NCI-H446 treated with DMSO at 0.1 percent for 48 hours (cell line): ENCODE measurements around the gene PPP1R1A.

ENCODE experiments used
- DNase-seq: peaks from one replicate; lab custom pipeline; 2025; lab: John Stamatoyannopoulos, UW

Gene PPP1R1A

DNA sequence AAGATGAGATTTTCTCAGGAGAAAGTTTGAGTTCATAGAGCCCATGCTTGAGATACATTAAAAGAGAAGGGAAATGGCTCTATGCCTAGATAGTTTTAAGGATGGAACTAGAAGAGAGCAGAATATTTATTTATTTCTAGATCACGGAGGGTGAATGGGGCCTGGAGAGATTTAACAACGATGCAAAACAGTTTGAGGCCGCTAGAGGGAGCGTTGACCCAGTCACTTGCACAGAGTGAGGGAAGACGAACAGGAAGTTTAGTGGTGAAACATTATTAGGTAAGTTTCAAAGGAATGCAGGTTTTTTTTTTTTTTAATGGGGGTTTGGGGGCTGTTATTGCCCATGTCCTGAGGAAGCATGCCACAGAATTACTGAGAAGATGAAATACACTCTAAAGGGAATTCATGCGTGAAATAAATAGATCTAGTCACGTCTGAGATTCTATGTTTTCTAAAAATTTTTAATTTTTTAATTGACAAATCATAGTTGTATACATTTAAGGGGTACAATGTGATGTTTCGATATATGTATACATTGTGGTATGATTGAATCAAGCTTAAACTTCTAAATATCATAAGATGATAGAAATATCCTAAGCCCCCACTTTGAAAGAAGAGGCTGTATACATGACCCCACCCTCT lies 14.8 kb upstream of the PPP1R1A start:
- DNase-seq: no peak

DNA sequence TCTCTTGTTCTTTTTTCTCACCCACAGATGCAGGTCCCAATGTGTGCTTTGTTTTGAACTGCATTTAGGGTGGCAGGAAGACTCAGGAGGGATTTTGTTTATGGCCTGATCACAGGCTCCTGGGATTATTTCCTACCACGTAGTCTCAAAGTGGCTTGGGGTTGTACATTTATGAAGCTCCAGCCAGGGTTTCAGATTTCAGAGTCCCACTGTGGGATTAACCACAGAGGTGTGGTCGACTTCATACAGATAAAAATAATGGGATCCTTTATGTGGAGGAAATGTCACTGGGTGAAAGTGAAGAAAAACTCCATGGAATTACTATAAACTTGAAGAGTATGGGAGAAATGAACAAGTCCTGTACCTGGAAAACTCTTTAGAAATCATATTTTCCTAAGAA lies 14.2 kb upstream of the PPP1R1A start:
- no peak for DNase-seq

DNA sequence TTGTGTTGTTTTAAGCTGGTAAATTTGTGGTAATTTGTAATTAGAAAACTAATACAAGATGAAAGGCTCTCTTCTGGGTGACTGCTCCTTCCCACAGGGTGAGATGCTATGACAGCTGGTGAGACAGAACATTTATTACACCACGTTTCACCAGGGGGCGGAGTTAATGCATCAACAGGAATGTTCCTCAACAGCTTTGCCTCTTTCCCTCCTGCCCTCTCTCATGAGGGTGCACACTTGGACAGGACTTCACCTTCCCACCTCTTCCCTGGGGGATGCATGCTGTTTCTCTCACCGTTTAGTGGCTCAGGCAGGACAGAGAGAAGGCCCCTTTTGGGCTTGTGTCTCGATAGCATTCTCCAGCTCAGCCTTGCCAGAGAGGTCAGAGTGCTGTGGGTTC lies 13.4 kb upstream of the PPP1R1A start:
- DNase-seq: no peak

DNA sequence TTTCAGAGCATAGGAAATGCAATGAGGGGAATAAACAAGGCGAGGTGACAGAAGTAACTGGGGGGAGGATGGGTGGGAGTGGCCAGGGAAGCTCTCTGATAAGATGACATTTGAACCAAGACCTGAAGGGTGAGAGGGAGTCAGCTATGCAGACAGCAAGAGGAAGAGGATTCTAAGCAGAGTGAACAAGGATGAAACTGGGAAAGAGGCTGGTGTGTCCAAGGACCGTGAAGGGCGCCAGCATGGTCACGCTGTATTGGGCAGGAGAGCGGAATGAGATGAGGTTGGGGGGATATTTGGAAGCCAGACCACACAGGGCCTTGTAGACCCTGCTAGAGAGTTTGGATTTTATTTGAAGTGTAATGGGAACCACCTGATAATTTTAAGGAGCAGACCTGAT lies 10.5 kb upstream of the PPP1R1A start:
- DNase-seq: no peak

DNA sequence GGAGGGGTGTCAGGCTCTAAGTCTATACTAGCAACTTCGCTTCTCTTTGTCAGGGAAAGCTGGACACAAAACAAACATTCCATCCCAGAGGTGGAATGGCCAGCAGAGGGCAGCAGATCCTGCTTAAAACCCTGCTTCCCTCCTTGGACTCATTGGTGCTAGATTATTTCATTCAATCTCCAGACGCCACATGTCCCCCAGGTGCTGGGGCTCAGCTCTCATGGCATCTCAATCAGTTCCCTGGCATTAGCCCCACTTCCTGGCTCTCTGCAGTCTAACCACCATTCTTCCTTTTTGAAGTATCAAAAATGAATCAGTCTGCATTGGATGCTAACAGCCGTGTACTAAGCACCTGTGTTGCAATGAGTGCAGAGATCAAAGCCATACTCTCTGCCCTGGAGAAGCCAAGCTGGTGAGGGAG lies 8.1 kb upstream of the PPP1R1A start:
- DNase-seq: no peak

DNA sequence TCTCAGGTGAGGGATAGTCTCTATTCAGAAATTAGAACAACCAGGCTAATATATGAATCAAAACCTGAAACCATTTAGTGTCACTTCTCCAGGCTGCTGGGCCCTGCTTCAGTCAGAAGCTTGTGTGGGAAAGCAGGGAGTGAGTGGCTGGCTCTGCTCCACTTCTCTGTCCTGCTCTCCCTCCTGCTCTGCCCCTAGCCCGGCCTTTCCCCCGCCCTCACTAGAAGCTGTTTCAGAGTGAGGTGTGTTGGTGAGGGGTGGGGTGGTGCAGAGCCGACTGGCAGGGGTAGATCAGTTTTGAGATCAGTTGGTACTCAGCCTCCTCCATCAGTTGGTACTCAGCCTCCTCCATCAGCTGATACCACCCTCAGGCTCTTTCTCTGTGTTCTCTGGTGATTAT lies 7.0 kb upstream of the PPP1R1A start:
- no peak for DNase-seq

DNA sequence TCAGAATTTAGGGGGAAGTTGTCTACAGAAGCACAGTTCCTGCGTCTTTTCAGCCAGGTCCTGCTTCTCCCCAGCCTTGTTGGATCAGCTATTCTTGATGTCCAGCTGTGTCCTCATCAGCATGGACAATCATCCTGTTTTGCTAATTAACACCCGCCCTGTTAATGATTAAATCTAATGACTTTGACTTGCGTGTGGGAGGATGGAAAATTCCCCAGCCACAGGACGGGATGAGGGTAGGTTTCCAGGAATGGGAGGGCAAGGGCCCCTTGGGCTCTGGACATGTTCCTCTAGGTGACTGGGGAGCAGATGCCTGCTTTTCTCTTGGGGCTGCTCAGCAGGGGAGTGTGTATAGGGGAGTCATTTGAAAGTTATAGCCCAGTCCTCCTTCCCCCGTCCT lies 5.3 kb upstream of the PPP1R1A start:
- no peak for DNase-seq

- DNase-seq: no peak
These were observed 4.7 kb upstream of the PPP1R1A start for GRCh38 chr12:54593135-54593534.

DNA sequence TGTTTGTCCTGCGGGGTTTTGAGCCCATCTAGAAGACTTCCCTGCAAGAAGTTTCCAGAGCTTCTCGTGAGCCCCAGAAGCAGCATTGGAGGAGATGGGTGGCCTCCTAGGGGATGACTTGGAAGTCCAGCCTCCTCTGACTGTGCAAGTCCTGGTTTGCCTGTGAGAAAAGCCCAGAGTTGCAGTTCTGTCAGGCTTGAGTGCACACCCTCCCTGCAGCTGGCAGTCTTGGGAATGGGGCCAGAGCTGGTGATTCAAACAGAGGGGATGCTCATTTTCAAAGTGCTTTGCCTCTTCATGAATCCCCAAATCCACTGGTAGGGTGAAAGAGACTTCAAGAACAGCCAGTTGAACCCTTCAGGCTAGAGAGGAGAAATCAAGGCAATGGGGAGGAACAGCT lies 3.9 kb upstream of the PPP1R1A start:
- no peak for DNase-seq

DNA sequence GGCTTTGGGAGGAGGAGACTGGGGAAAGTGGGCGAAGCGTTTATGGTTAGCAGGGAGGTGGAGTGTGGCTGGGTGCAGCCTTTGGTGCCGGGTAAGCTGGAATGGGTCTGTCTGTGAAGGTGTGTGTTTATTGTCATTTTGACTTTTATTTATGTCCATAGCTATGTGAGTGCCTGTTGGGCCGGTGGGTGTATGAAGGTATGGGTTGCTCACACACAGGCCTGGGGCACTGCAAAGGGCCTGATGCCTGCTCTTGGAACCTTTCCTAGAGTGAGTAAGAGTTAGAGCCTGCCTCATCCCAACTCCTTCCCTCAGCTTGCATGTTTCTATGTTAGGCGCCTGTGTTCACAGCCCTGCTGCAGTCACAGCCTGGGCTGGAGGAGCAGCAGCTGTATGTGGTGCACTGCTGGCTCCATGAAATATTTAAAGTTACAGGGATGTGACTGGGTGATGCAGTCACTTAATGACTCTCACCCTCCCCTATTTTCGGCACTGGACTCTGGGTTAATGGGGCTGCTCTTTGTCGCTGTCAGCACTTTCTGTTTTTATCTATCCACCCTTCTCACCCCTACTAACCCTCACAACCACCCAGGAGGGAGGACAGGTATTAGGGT lies 2.6 kb upstream of the PPP1R1A start:
- no peak for DNase-seq

- no peak for DNase-seq
These were observed 1.5 kb upstream of the PPP1R1A start for GRCh38 chr12:54589964-54590363.

GRCh38 chr12:54588890-54589267 lies 420 bp upstream of the PPP1R1A start:
- DNase-seq: no peak

- DNase-seq: no peak
These were observed 1.1 kb downstream of the PPP1R1A start for GRCh38 chr12:54587315-54587873.

DNA sequence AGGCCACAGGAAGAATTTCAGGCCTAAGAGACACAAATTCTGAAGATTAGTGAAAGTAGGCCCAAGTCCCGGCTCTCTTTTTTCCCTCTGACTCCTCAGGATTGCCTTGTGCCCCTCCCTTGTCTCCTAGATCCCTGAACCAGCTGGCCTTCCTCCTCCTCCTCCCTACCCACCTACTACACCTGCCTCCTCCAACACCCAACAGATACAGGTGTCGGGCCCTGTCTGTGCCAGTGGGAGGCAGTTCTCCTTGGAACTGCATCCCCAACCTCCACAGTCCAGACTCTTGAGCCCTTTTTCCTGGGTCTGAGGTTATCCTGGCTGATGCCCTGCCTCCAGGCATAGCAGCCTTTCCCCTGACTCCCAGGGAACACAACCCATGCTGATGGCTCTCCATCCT lies 1.8 kb downstream of the PPP1R1A start:
- no peak for DNase-seq

DNA sequence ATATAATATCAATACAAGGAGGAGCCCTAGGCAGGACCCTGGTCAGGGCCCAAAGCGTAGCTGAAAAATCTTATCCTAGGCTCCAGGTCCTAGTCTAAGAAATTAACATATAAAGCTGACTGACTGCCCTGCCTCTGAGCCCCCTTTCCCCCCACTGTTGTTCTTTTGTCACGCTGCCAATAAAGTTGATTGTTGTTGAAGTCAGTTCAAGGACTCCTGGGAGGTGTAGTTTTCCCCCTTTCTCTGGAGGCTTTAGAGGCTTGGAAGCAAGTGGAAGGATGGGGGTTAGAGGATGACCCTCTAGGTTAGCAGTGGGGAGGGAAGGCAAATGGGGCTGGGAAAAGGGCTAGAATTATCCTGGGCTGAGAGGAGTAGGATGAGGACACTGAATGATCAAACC lies 3.2 kb downstream of the PPP1R1A start:
- no peak for DNase-seq

GRCh38 chr12:54584128-54584527 lies 4.3 kb downstream of the PPP1R1A start:
- DNase-seq: no peak

DNA sequence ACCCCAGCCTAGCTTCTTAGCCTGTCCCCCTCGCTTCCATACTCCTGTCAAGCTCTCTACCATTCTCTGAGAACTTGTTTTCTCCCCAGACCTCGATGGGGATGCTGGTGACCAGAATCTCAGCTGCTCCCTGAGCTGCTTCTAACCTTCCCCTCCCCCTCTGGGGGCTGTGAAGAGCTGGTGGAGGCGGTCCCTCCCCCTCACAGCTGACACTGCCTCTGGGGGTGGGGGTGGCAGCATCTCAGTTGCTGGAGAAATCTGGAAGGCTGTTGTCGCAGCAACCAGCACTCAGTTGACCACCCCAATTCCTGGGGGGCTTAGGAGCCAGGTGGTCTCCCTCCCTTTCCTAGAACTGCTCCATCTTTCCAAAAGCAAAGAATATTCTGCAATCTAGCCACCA lies 4.7 kb downstream of the PPP1R1A start:
- DNase-seq: no peak

DNA sequence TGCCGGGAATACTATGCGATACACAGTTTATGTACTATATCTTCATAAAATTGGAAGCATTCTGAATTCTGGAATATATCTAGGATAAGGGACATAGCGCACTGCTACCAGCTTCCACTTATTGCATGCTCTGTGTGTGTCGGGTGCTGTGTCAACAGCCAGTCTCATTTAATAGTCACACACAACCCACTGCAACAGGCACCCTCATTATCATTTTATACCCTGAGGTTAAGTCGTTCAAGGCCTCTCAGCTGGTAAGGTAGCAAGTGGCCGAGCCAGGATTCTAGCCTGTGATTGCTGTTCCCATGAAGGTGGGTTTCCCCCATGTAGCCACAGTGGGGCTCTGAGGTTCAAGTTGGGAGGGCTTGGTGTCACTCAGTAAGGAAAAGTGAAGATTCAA lies 7.0 kb downstream of the PPP1R1A start:
- no peak for DNase-seq

DNA sequence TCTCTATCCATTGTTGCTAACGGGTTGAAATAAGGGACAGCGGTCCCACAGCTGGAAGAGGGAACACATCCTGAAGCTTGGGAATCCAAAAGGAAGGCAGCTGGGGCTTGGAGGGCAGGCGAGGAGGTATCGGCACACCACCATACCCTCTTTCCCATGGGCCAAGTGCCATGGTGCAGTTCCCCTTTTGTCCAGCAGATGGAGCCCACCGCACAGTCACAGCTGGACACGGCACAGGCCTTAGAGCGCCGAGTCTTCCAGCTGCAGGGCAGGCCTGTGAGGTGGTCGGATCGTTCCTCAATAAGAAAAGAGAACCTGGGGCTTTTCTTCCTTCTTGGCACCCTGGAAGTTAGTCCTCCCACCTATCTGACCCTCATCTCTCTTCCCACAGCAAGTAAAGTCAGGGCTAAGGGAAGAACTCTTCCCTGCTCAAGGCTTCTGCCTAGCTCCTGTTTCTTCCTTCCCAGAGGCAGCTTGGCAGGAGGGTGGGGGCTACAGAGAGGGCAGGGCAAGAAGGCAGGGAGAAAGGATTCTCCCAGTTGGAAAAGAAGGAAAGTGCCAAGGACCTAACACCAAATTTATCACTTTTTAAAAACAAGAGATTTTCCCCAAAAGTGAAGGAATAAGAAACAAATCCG lies 8.6 kb downstream of the PPP1R1A start:
- DNase-seq: no peak

- DNase-seq: no peak
These were observed 9.2 kb downstream of the PPP1R1A start for GRCh38 chr12:54579258-54579657.

DNA sequence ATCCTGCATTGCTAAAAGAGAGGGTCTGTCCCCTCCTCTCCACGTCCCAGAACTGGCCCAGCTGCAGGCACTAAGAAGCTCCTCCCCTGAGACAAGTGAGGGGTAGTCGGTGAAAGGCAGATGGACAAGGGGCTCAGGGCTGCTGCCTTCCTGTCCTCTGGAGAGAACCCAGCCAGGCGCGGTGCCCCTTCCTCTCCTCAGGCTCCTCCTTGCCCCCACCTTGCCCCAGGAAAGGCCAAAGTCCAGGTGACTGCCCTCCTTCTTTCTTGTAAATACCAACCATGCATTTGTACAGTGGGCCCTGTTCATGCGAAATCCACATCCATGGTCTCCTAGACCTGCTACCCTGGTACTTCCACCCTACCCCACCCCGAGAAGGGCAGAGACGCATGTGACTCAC lies 9.7 kb downstream of the PPP1R1A start:
- no peak for DNase-seq

DNA sequence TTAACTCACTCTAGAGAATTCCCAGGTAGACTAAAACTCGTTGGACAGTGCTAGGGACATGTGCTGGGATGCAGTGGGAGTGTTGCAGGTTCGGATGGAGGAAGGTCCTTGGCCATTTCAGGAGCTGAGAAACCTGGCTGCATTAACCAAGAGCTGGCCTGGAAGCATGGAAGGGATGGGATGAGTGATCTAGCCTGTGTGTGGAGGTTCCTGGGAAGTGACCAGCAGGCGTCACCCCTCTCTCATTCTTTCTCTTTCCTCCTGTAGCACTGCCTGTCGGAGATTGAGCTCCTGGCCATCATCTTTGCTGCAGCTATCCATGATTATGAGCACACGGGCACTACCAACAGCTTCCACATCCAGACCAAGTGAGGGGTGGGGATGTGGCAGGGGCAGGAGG lies 15.6 kb downstream of the PPP1R1A start:
- no peak for DNase-seq
